MCF 10A (cell line): ENCODE measurements around the gene TPD52L1. TPM values are rescaled to one million over a fixed set of nuclear protein-coding genes. Genes with fewer than 3 reads are reported as not detected.
"Not testable (repeated sequence)": the region's sequence is repeated elsewhere in the genome, so short reads cannot be mapped to it uniquely, and the experiment has no call there.

ENCODE experiments used
- BruUV-seq: library from RNA; stranded (reverse); fragments of 400-500 nt; replicated peaks from 2 replicates; lab custom pipeline; 2021; lab: Mats Ljungman, UMichigan
- CTCF ChIA-PET: fragments of 300-600 bp; sonication (Branson Sonifier 250); formaldehyde crosslinking; extraction: SDS; loops from one replicate; lab custom pipeline; 2021; ENCODE audit warnings: antibody characterized with exemption, inconsistent platforms; lab: Yijun Ruan, JAX
- POLR2A ChIA-PET: fragments of 300-600, 350-650 bp; sonication (Branson Sonifier 250); formaldehyde crosslinking; extraction: SDS; loops from one replicate; lab custom pipeline; 2020; ENCODE audit warnings: antibody characterized with exemption, inconsistent platforms; lab: Yijun Ruan, JAX
- DNase-seq: peaks from one replicate; pipeline ENCODE4 v3.0.0-alpha.2; 2018; ENCODE audit not compliant: unreplicated experiment
- H3K27ac Mint-ChIP-seq: one replicate; pipeline ENCODE4 v1.8.0; 2022; ENCODE audit warnings: mild to moderate bottlenecking, low read depth, mixed read lengths; ENCODE audit not compliant: unreplicated experiment
- H3K27me3 Mint-ChIP-seq: one replicate; pipeline ENCODE4 v1.8.0; 2022; ENCODE audit warnings: mixed read lengths; ENCODE audit not compliant: insufficient read depth, unreplicated experiment
- H3K36me3 Mint-ChIP-seq: one replicate; pipeline ENCODE4 v1.8.0; 2022; ENCODE audit warnings: mild to moderate bottlenecking, moderate library complexity, mixed read lengths; ENCODE audit not compliant: insufficient read depth, unreplicated experiment
- H3K4me1 Mint-ChIP-seq: one replicate; pipeline ENCODE4 v1.8.0; 2022; ENCODE audit warnings: mixed read lengths; ENCODE audit not compliant: insufficient read depth, unreplicated experiment
- H3K4me3 Mint-ChIP-seq: one replicate; pipeline ENCODE4 v1.8.0; 2022; ENCODE audit warnings: mild to moderate bottlenecking, moderate library complexity, mixed read lengths; ENCODE audit not compliant: unreplicated experiment
- H3K9me3 Mint-ChIP-seq: one replicate; pipeline ENCODE4 v1.8.0; 2022; ENCODE audit warnings: mixed read lengths; ENCODE audit not compliant: unreplicated experiment
- intact Hi-C: fragments of 100-400 bp; cut with micrococcal nuclease; formaldehyde crosslinking; loops from 2 replicates; pipeline ENCODE4 v1.14.1; 2022
- total RNA-seq: library from RNA; stranded (reverse); gene quantifications from 2 replicates; pipeline ENCODE4 v1.2.3, GENCODE V29; 2022
- TF ChIP-seq, protein P1 (sequence below): fragments of 200-600 bp; IDR thresholded peaks from one replicate; pipeline ENCODE4 v1.8.0; 2022; ENCODE audit warnings: antibody characterized with exemption, mild to moderate bottlenecking; ENCODE audit not compliant: unreplicated experiment

TPD52L1 gene
- total RNA-seq, 1 experiment from 2014 or later: 69.5 TPM

- peak; percentile 96 for DNase-seq
- ChIA-PET POLR2A (interaction anchor here (0.5 to 1.8 kb wide), 8 partner anchors 10 to 657 kb away, joined by 3 to 13 read pairs (median 4); partner anchors contain the start of genes HDDC2, RNF217 and TPD52L1), CTCF (interaction anchor here (0.5 to 3.0 kb wide), 20 partner anchors 10 to 278 kb away, joined by 3 to 24 read pairs (median 5); partner anchors contain the start of gene TPD52L1)
- Mint-ChIP-seq H3K27ac (peak overlapping the region; percentile 76), H3K4me1 (peaks cover 17% of the 10 kb centered on the region), H3K9me3 (no peaks in the 10 kb centered on the region), H3K4me3 (peak overlapping the region; percentile 42), H3K27me3 (no peaks in the 10 kb centered on the region), H3K36me3 (no peaks in the 10 kb centered on the region)
- BruUV-seq: no TSS peak
- TF ChIP-seq, protein P1, sequence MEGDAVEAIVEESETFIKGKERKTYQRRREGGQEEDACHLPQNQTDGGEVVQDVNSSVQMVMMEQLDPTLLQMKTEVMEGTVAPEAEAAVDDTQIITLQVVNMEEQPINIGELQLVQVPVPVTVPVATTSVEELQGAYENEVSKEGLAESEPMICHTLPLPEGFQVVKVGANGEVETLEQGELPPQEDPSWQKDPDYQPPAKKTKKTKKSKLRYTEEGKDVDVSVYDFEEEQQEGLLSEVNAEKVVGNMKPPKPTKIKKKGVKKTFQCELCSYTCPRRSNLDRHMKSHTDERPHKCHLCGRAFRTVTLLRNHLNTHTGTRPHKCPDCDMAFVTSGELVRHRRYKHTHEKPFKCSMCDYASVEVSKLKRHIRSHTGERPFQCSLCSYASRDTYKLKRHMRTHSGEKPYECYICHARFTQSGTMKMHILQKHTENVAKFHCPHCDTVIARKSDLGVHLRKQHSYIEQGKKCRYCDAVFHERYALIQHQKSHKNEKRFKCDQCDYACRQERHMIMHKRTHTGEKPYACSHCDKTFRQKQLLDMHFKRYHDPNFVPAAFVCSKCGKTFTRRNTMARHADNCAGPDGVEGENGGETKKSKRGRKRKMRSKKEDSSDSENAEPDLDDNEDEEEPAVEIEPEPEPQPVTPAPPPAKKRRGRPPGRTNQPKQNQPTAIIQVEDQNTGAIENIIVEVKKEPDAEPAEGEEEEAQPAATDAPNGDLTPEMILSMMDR: no peak
- intact Hi-C loops: no loop called here
Observed at GRCh38 chr6:125124049-125124669, 29.4 kb upstream of the TPD52L1 start.

DNA sequence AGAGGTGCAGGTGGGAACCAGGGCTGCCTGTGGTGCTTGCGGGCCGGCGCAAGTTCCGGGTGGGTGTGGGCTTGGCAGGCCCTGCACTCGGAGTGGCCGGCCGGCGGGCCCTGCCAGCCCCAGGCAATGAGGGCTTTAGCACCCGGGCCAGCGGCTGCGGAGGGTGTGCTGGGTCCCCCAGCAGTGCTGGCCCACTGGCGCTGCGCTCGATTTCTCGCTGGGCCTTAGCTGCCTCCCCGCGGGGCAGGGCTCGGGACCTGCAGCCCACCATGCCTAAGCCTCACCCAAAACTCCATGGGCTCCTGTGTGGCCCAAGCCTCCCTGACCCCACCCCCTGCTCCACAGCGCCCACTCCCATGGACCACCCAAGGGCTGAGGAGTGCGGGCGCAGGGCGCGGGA, 27.7 kb upstream of the TPD52L1 start:
- ChIA-PET POLR2A (interaction anchor here (1.3 kb wide), 1 partner anchor 28 kb away, joined by 7 read pairs; the partner anchor contains the start of gene TPD52L1), CTCF (interaction anchor here (1.1 to 3.0 kb wide), 4 partner anchors 12 to 37 kb away, joined by 3 to 13 read pairs (median 6); no protein-coding TSS in a partner anchor)
- H3K9me3 Mint-ChIP-seq, H3K27me3 Mint-ChIP-seq, intact Hi-C loops, DNase-seq, H3K27ac Mint-ChIP-seq, H3K36me3 Mint-ChIP-seq, H3K4me3 Mint-ChIP-seq, BruUV-seq: not testable (repeated sequence)
- peaks cover 17% of the 10 kb centered on the region for H3K4me1 Mint-ChIP-seq

DNA sequence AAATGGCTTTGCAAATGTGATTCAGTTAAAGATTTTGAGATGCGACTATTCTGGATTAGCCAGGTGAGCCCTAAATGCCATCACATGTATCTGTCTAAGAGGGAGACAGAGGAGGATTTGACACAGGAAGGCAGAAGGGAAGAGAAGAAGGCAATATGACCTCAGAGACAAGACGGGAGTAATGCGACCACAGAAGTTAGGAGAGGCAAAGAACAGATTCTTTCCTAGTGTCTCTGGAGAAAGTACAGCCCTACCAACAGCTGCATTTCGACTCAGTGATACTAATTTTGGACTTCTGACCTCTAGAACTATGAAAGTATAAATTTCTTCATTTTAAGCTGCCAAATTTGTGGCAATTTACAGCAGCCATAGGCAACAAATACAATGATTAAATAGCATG, 24.2 kb upstream of the TPD52L1 start:
- intact Hi-C loops: no loop called here
- H3K36me3 Mint-ChIP-seq: no peaks in the 10 kb centered on the region
- H3K4me1 Mint-ChIP-seq: peaks cover 4% of the 10 kb centered on the region
- DNase-seq: no peak
- ChIA-PET CTCF (interaction anchor here (0.6 to 1.5 kb wide), 4 partner anchors 19 to 258 kb away, joined by 3 to 4 read pairs (median 4); partner anchors contain the start of gene TPD52L1), POLR2A (no interaction called here)
- H3K27me3 Mint-ChIP-seq: no peaks in the 10 kb centered on the region
- H3K27ac Mint-ChIP-seq: no peak overlapping the region
- BruUV-seq: no TSS peak
- TF ChIP-seq, protein P1: no peak
- H3K4me3 Mint-ChIP-seq: no peak overlapping the region
- H3K9me3 Mint-ChIP-seq: no peaks in the 10 kb centered on the region

DNA sequence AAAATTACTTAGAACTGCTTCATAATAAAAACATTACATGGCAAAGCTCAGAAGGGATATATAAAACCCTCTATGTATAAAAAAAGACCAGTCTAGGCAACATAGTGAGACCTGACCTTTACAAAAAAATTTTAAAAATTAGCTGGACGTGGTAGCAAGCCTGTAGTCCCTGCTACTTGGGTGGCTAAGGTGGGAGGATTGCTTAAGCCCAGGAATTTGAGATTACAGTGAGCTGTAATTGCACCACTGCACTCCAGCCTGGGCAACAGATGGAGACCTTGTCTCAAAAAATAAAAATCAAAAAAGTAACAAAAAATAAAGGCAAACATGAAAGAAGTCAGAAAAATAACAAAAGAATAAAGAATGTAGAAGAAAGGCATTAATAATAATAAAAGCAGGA, 21.5 kb upstream of the TPD52L1 start:
- TF ChIP-seq, protein P1: no peak
- intact Hi-C loops: no loop called here
- no peaks in the 10 kb centered on the region for H3K9me3 Mint-ChIP-seq
- DNase-seq: no peak
- no peaks in the 10 kb centered on the region for H3K27me3 Mint-ChIP-seq
- no peaks in the 10 kb centered on the region for H3K4me1 Mint-ChIP-seq
- H3K4me3 Mint-ChIP-seq: no peak overlapping the region
- no peaks in the 10 kb centered on the region for H3K36me3 Mint-ChIP-seq
- no peak overlapping the region for H3K27ac Mint-ChIP-seq
- ChIA-PET CTCF (interaction anchor here (0.6 to 0.8 kb wide), 2 partner anchors 17 to 224 kb away, joined by 3 to 4 read pairs; no protein-coding TSS in a partner anchor), POLR2A (interaction anchor here (0.7 to 1.3 kb wide), 2 partner anchors 171 to 1799 kb away, joined by 3 read pairs; no protein-coding TSS in a partner anchor)
- no TSS peak for BruUV-seq
